GM15510 (cell line): ENCODE measurements around the gene FAM32A.

Experiments used
- POLR2A ChIP-seq: IDR thresholded peaks from 3 replicates; pipeline ENCODE4 v1.6.1; 2011; ENCODE audit warnings: borderline replicate concordance; ENCODE audit not compliant: insufficient read length; ENCODE audit errors: extremely low read depth

Gene FAM32A

DNA sequence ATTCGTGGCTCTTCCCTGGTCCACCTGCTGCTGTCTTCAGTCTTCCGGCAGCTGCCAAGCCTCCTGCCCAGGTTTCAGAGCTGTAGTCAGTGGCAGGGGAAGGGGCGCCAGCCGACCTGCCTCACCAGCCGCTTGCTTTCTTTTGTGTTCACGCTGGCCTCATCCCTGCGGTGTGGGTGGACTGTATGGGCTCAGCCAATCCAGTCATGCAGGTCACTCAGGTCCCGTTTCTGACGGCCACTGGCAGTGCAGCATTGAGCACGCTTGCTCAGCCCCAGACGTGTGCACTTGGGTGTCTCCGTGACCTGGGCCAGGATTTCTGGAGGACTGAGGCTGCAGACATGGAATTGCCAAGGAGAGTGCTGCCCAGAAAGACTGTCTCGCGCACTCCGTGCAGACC is 38.5 kb downstream of the FAM32A start:
- TF ChIP-seq POLR2A = no peak

DNA sequence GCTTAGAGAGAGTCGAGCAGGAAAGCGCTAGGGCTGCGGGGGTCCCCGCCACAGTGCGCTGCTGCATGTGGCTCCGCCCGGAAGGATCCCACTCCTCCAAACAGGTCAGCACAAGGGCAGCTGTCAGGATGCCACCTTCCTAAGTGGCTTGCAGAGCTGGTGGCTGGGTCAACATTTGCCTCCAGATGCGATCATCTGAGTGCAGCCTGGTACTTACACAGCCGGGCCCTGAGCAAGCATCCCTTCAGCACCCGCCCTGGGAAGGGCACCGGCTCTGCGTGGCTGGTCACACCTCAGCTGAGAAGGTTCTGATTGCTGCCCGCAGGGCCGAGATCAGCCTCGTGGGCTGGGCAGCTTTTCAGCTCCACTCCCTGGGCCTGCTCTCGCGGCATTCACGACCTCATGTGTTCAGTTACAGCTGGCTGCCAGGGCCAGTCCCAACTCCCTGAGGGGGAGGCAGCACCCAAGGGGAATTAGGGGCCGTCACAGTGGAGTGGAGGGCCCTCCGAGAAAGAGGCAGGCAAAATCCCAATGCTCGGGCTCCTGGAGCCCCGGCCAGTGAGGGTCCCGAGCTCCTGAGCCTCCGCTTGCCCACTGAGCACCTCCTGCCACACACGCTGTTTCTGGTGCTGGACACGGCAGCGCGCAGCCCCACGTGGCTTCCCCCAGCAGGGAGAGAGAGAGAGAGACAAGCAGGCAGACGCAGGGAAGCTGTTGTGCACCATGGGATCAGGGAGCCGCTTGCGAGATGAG is 39.3 kb downstream of the FAM32A start:
- no peak for TF ChIP-seq POLR2A

DNA sequence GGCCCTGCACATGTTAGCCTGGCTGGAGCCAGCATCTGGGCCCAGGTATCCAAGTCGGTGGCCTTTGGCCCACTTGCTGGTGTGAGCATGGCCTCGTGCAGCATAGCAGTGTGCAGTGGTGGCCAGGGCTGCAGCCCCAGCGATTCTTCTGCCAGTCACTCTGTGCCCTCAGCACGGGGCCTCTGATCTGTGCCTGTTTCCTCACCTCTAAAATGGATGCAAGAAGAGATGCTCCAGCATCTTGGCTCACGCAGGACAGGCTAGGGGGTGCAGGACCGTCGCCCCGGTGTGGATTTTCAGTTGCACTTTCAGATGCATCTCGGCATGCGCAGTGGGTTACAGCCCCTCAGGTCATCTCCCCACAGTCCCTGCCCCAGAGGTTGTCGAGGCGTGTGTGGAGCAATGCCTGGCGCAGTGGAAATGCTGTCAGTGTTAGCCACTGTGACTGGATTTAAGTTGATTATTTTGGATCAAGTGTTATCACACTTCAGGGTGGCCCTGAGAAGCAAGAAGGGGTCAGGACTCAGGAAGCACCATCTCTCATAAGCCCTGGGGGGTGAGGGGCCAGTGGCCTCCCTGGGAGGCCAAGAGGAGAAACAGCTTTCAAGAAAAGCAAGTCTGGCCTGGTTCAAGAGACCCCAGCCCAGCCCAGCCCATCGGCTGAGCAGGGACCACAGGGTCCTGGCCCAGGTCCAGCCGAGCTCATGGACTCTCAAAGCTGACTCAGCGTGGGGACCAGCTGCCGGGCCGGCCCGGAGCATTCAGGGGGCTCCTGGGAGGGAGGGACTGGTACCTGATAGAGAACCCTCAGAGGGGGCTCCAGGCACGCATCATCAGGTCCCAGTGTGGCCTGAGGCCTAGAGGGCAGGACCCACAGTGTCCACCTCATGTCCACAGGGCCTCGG is 40.3 kb downstream of the FAM32A start:
- no peak for TF ChIP-seq POLR2A

DNA sequence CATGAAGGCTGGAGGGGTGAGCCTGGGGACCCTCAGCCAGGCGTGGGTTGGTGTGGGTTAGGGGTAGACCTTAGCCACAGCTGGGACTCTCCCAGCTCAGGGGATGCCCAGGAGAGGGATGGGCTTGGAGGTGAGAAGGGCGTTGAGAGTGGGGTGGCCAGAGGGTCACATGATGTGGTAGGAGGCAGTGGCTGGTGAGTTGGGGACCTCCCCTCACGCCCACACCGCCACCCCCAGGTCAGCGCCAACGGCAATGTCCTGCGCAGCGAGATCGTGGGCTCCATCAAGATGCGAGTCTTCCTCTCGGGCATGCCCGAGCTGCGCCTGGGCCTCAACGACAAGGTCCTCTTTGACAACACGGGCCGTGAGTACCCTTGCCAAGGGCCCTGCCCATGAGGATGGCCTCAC is 41.0 kb downstream of the FAM32A start:
- TF ChIP-seq POLR2A = no peak

DNA sequence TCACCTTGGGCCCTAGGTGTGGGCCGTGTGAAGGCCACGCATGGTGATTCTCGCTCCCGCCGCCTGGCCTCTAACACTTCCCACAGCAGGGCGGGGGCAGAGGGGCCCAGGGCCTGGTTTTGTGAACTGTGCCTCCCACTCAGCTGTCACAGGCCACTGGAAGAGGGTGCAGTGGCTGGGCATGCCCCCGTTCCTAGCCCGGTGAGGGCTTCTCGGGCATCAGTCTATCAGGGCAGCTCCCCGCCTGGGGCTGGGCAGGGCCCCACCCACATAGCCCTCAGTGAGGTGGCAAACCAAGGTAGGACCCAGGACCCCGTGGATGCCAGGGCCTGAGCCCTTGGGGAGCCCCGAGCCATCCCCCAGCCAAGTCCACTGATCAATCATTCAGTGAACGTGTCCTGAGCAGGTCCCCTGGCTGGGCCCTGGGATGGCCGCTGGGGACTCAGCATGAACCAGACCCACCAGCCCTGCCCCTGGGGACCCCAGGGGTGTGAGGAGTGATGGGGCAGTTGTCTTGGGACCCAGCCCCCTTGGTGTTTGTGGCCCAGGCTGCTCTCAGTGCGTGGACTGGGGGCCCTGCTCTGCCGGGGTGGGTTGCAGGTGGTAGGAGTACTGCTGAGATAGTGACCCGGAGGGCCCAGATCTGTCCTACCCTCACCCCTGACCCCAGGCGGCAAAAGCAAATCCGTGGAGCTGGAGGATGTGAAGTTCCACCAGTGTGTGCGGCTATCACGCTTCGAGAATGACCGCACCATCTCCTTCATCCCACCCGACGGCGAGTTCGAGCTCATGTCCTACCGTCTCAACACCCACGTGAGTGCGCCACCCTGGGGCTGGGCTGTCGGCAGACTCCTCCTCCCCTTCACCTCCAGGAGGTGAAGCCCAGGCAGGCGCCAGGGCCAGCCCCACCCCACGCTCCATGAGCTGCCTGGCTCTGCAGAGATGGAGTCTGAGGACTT is 41.9 kb downstream of the FAM32A start:
- TF ChIP-seq POLR2A = no peak

DNA sequence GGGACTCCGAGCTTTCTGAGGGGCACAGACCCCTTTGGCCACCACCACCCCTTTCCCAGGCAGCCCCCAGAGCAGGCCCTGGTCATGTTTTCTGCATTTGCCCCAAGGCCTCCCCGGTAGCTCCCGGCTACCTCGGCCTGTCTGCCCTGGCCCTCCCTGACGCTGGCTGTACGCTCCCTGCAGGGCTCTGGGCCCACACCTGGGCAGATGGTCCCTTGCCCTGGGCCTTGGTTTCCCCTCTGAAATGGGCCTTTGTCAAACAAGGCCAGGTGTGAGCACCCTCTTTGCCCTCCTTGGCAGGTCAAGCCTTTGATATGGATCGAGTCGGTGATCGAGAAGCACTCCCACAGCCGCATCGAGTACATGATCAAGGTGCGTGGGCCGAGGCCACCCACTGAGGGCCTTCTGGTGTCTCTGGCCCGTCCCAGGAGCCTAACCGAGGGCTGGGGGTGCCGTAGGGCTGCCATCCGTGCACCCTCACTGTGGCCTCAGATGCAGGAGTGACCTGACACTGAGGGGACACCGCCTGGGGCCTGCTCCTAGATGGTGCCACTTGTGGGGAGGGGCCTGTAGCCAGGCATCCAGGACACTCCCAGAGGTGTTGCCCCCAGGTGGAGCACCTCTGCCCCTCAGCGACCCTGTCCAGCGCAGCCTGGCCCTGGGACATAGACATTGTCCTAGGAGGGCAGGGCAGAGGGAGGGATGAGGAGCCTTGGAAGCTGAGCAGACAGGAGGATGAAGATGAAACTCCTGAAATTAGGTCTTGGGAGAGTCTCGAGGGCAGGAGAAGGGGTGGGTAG is 42.8 kb downstream of the FAM32A start:
- no peak for TF ChIP-seq POLR2A

DNA sequence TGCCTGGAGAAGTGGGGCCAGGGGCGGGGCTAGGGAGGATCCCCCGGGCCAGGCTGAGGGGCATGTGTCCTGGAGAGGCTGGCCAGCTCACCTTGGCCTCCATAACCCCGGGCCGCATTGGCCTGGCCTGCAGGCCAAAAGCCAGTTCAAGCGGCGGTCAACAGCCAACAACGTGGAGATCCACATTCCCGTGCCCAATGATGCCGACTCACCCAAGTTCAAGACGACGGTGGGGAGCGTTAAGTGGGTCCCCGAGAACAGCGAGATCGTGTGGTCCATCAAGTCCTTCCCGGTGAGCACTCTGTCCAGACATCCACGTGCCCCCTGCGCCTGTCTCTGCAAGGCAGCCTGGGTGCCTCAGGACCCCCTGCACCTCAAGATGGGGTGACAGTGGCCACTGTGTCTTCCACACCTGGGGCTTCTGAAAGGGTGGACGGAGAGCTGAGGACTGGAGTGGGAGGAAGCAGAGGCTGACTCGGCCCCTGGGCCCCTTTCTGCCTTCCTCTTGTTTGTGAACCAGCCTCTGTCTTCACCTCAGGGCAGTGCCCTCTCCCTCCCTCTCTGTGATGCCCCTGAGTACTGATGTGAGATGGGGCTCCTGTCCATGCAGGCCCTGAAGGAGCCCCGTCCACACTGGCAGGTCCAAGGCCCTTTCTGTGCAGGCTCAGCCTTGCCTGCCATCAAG is 43.6 kb downstream of the FAM32A start:
- no peak for TF ChIP-seq POLR2A

DNA sequence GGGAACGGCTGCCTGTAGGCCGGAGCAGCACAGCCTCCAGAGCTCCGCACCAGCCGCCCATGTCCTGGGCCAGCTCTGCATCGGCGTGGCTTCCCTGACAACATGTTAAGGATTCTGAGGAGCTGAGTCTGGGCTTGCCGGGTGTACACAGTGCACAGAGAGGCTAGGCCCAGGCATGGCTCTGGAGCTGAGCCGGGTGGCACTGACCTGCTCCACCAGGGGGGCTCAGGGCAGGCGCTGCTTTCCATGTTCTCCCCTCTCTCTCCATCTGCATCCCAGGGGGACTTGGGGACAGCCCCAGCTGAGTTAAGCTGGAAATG is 44.1 kb downstream of the FAM32A start:
- TF ChIP-seq POLR2A = no peak

DNA sequence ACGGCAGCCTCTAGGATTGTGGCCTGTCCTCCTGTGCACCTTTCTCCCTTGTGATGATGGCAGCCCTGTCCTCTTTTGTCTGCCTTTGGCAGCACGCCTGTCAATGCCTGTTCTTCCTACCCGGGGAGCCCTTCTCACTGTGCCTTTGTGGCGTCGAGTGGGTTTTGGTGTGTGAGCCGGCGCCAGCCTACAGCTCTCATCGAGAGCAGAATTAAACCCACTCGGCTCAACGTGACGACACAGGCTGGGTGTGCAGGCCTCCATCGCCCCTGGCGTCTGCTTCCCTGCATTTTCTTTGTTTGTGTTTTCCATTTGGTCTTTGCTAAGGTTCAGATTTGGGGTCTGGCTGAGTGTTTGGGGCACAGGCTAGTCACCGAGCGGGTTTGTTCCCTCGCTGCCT is 46.9 kb downstream of the FAM32A start:
- TF ChIP-seq POLR2A = no peak

DNA sequence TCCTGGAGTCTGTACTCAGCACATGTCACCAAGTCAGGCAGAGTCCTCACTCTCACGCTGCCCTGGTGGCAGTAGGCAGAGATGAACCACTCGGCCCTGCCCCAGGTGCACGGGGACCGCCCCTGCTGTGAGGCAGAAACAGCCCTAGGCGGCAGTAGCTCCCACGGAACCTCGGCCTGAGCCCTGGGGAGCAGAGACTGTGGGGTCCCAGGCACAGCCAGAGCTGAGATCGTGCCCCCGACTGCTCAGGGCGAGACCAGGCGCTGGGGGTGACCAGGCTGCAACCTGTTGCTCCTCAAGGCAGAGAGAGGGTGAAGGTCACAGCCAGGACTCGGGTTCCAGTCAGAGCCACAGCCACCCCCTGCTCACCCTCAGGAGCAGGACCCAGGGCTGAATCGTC is 47.4 kb downstream of the FAM32A start:
- TF ChIP-seq POLR2A = no peak

DNA sequence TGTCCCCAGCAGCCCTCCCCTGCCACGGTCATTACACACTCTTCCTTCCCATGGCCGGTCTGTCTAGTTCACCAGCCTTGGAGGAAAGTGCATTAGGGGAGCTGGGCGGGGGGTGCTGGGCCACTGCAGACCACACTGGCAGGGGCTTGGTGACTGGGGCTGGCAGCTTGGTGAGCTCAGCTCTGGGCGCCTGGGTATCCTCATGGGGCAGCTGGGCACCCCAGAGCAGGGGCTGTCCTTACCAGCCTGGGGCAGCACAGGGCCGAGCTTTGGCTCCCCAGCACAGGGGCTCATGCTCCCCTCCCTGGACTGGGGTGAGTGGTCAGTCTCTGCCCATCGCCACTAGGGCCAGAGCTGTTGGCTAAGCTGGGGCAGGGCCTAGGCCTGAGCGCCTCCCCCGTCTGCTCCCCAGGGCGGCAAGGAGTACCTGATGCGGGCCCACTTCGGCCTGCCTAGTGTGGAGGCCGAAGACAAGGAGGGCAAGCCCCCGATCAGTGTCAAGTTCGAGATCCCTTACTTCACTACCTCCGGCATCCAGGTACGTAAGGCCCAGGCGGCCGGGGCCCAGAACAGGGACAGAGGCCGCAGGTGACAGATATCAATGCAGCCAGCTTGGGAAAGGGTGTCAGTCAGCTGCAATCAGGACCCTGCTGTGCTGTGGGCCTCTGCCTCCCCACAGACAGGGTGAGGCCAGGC is 48.0 kb downstream of the FAM32A start:
- no peak for TF ChIP-seq POLR2A

DNA sequence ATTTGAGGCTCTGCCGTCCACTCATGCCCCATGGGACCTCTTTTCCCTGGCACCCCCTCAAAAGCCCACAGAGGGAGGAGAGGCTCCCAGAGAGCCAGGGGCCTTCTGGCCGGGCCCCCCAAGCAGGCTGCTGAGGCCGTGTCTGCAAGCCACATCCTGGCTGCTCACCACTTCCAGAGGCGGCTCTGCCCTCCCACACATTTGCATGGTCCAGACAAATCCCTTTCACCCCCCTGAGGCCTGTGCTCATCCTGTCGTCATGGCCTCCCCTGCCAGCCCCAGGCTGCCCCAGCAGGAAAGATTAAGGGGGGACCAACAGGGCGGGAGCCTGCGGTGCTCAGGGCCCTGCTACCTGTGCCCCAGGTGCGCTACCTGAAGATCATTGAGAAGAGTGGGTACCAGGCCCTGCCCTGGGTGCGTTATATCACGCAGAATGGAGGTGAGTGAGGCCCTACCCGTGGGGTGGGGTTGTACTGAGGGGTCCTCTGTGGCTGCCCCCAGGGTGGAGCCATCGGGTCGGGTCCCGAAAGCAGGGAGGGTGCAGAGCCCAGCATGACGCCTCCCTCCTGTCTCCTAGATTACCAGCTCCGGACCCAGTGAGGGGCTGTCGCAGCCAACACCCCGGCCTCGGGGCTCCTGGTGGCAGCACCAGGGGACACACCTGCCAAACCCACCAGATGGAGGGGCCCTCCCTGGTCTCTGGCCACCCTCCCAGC is 48.8 kb downstream of the FAM32A start:
- TF ChIP-seq POLR2A = no peak
